ENCODE results near the gene NR6A1.

DNA sequence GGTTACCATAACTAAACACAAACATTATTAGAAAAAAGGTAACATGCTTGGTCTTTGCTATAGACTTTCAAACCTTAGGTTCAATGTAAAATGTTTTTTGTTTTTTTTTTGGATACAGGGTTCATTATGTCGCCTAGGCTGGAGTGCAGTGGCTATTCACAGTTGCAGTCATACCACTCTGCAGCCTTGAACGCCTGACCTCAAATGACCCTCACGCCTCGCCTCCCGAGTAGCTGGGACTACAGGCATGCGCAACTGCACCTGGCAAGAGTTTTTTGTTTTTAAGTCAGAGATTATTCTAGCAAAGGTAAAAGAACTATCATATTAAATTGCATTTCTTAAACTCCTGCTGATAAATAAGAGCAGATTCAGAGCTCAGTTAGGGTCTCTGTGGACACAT, 208.8 kb downstream of the NR6A1 start:
- TF ChIP-seq POLR2A (IDR thresholded peaks at IDR 0.05; ENCODE audit: low read length) (no peak), GATA1 (IDR thresholded peaks at IDR 0.05; ENCODE audit: low read depth, low read length) (no peak)
